Measurements from ENCODE around the gene PRKCI.
"Not testable (repeated sequence)": the region's sequence is repeated elsewhere in the genome, so short reads cannot be mapped to it uniquely, and the experiment has no call there.

Gene PRKCI

GRCh38 chr3:170342273-170342672 is 120.0 kb downstream of the PRKCI start:
- not testable (repeated sequence) for DNase-seq (ENCODE audit: low read depth in 2 of 2)

DNA sequence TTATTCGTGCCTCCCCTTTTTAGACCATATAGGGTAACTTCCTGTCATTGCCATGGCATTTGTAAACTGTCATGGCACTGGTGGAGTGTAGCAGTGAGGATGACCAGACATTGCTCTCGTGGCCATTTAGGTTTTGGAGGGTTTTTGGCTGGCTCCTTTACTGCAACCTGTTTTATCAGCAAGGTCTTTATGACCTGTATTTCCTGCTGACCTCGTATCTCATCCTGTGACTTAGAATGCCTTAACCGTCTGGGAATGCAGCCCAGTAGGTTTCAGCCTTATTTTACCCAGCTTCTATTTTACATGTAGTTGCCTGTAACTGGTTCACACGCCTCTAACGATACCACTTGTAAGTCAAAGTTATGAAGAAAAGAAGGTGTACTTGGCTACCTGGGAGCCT is 121.6 kb downstream of the PRKCI start:
- not testable (repeated sequence) for DNase-seq (ENCODE audit: low read depth in 2 of 2)

DNA sequence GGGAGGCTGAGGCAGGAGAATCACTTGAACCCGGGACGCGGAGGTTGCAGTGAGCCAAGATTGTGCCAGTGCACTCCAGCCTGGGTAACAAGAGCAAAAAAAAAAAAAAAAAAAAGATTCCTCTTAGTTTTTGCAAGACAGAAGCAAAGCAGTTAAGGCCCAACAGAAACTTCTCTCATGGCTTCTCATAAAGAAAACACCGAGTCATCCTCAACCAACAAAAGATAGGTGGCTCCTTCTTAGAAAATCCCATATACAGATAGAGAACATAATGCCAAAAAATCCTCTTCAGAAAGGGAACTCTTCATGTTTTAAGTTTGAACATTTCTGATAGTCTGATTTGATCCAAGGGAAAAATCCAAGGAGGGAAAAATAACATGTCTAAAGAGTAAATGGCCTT is 122.7 kb downstream of the PRKCI start:
- DNase-seq (ENCODE audit: low read depth in 2 of 2) = no peak

GRCh38 chr3:170346481-170347392 is 124.5 kb downstream of the PRKCI start:
- DNase-seq (ENCODE audit: low read depth in 2 of 2) = no peak

- DNase-seq (ENCODE audit: low read depth in 2 of 2) = no peak
Measured at GRCh38 chr3:170350515-170351413, 128.5 kb downstream of the PRKCI start.

DNA sequence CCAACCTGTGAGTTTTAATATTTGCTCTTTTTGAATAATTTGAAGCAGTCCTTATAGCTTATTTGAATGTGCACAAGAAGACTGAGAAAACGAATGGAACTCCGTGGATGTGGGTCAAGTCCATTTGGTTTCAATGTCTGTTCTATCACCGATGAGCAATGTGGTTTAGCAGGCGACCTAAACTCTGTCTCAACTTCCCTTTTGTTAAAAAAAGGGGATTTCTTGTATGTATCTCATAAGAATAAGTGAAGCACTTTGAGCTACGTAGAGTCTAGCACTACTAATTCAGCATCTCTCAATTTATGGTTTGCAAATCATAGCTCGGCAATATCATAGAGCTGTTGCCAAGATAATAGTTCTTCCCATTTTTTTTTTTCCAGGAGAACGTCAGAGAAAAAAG is 130.7 kb downstream of the PRKCI start:
- no peak for DNase-seq (ENCODE audit: low read depth in 2 of 2)

- DNase-seq (ENCODE audit: low read depth in 2 of 2) = no peak
Measured at GRCh38 chr3:170353485-170353884, 131.3 kb downstream of the PRKCI start.

DNA sequence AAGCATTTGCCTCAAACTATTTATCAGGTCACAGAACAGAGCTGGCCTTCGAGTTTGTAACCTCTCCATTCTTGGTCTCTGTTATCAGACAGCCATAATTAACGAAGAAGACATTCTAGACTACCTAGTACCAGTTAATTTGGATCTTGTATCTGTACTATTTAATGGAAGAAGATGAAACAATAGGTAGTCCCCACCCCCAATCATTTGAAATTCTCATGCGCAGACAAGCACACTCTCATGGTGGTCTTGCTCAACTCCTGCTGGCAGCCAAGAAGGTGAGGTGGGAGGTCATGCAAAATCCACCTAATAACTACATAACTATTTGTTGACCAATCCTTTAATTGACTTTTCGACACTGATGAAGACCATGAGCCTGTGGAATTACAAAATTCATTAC is 132.5 kb downstream of the PRKCI start:
- DNase-seq (ENCODE audit: low read depth in 2 of 2) = no peak
